Right lobe of liver (tissue), 4 donors: ENCODE data around the gene PET117.
"Not testable (repeated sequence)": the region's sequence is repeated elsewhere in the genome, so short reads cannot be mapped to it uniquely, and the experiment has no call there.

ENCODE experiments used
- CTCF ChIP-seq, 4 donors: fragments of 200-600 bp in 3 of 4; fragments of 450-650 bp in 1 of 4; IDR thresholded peaks; one replicate each; pipeline versions ENCODE4 v1.5.1 to v1.8.0; 2016 to 2022; ENCODE audit warnings: antibody characterized with exemption in 4 of 4, mild to moderate bottlenecking in 2 of 4
- POLR2A ChIP-seq: fragments of 450-650 bp; IDR thresholded peaks from one replicate; pipeline ENCODE4 v1.6.1; 2017; ENCODE audit warnings: antibody characterized with exemption, mild to moderate bottlenecking
- donor health status: DM: no; HTN: no; CAD: no.
- donor health status: DM: no; HTN: no; CAD: no.
- donor health status: DM: no; HTN: yes; CAD: no.

GRCh38 chr20:18088841-18089240 lies 48.8 kb upstream of the PET117 start:
- TF ChIP-seq CTCF (IDR thresholded peaks at IDR 0.05); POLR2A: not testable (repeated sequence)
